H4 (cell line): Measurements from ENCODE around the gene MYL2. TPM values are rescaled to one million over a fixed set of nuclear protein-coding genes. Genes with fewer than 3 reads are reported as not detected.

Experiments used
- DNase-seq: peaks from one replicate; pipeline ENCODE4 v3.0.0-alpha.2; 2015; ENCODE audit warnings: low spot score
- total RNA-seq: library from RNA; depleted of rRNA; stranded (reverse); fragments of >200 nt; shearing (Covaris generic); gene quantifications from 2 replicates; pipeline ENCODE4 v1.2.3, GENCODE V29; 2014; rRNA removed

MYL2 gene
- total RNA-seq, 1 experiment from 2014 or later, result not detected

- no peak for DNase-seq
Observed at GRCh38 chr12:110896559-110896958, 23.8 kb downstream of the MYL2 start.

- DNase-seq, result no peak
Observed at GRCh38 chr12:110893956-110894355, 26.4 kb downstream of the MYL2 start.

GRCh38 chr12:110889361-110889760 is 31.0 kb downstream of the MYL2 start:
- no peak for DNase-seq

- DNase-seq, result no peak
Observed at GRCh38 chr12:110888256-110888991, 32.0 kb downstream of the MYL2 start.

- DNase-seq, result no peak
Observed at GRCh38 chr12:110885152-110885840, 35.1 kb downstream of the MYL2 start.

- DNase-seq, result no peak
Observed at GRCh38 chr12:110883251-110883650, 37.1 kb downstream of the MYL2 start.

- DNase-seq, result no peak
Observed at GRCh38 chr12:110880651-110881050, 39.7 kb downstream of the MYL2 start.

- DNase-seq, result no peak
Observed at GRCh38 chr12:110874781-110875180, 45.6 kb downstream of the MYL2 start.

- DNase-seq, result no peak
Observed at GRCh38 chr12:110874351-110874750, 46.0 kb downstream of the MYL2 start.

- no peak for DNase-seq
Observed at GRCh38 chr12:110872100-110872499, 48.3 kb downstream of the MYL2 start.

- DNase-seq, result no peak
Observed at GRCh38 chr12:110869803-110870202, 50.6 kb downstream of the MYL2 start.

GRCh38 chr12:110869026-110869425 is 51.4 kb downstream of the MYL2 start:
- DNase-seq, result no peak

GRCh38 chr12:110865521-110865920 is 54.9 kb downstream of the MYL2 start:
- no peak for DNase-seq

- DNase-seq, result no peak
Observed at GRCh38 chr12:110863161-110863560, 57.2 kb downstream of the MYL2 start.

GRCh38 chr12:110862329-110862728 is 58.0 kb downstream of the MYL2 start:
- no peak for DNase-seq

GRCh38 chr12:110861729-110862128 is 58.6 kb downstream of the MYL2 start:
- no peak for DNase-seq

Other genes with a start within 250 kb of the MYL2 start
- 1.6 TPM in 1 of 2 replicates, not detected in the other for gene HVCN1, start 231.5 kb downstream of the MYL2 start, total RNA-seq
- gene PPP1CC, start 177.7 kb downstream of the MYL2 start, total RNA-seq, result 121 and 144 TPM in 2 replicates
- gene CCDC63, start 73.6 kb downstream of the MYL2 start, total RNA-seq, result not detected in 2 replicates
- gene CUX2, start 113.6 kb upstream of the MYL2 start, total RNA-seq, result 0.15 TPM in 1 of 2 replicates, not detected in the other